Activated CD4-positive, alpha-beta T cell treated with anti-CD3 and anti-CD28 coated beads for 24 hours (primary cell): ENCODE results near the gene PSMG4.

Source experiments
- DNase-seq, 2 donors: peaks; one replicate each; pipeline ENCODE4 v3.0.0-alpha.2; 2020; ENCODE audit warnings: low read depth in 2 of 2

PSMG4 gene

GRCh38 chr6:3251462-3252314 is 7.1 kb upstream of the PSMG4 start:
- DNase-seq = peak; percentile 70 to 75

DNA sequence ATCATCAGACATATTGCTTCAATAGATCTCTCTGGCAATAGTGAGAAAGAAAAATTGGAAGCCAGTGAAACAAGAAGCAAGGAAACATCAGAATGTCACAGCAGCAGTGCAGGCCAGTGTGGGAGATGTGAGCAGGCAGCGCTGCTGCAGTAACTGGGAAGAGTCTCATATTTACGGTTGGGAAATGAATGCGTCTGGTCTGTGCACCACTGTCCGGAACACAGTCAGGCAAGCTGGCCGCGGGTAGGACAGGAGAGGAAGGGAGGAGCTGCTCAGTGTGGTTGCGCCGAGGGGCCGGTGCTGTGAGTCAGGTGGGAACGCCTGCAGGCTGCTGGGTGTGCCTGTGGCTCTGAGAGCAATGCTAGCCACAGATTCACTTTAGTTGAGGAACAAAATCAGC is 6.4 kb upstream of the PSMG4 start:
- DNase-seq = no peak

DNA sequence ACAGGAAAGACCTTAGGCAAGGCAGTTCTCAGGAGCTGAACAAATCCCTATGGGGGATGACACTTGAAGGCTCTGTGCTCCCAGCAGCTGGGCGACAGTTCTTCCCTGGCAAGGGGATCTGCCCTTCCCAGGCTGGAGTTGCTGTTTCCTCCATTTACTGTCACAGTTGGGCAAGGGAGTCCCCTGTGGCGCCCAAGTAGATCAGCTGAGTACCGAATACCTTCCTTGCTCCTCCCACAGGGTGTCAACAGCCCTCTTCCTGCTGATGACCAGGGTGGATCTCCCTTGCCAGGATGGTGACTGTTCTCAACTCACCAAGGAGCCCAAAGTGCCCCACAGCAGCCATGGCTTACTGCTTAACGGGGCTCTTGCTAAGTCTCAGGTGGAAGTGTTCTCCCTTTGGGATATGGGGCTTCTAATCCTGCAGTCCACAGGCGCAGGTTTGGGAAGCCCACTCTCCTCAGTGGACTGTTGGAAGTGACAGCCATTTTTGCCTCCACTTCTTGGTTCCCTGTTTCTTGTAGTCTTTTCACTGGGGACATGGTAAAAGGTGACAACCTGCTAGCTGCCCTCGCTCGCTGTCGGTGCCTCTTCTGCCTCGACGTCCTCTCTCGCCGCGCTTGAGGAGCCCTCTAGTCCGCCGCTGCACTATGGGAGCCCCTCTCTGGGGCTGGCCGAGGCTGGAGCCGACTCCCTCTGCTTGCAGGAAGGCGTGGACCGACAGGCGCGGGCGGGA is 5.7 kb upstream of the PSMG4 start:
- DNase-seq = no peak

- no peak for DNase-seq
Observed at GRCh38 chr6:3253597-3253961, 5.2 kb upstream of the PSMG4 start.

DNA sequence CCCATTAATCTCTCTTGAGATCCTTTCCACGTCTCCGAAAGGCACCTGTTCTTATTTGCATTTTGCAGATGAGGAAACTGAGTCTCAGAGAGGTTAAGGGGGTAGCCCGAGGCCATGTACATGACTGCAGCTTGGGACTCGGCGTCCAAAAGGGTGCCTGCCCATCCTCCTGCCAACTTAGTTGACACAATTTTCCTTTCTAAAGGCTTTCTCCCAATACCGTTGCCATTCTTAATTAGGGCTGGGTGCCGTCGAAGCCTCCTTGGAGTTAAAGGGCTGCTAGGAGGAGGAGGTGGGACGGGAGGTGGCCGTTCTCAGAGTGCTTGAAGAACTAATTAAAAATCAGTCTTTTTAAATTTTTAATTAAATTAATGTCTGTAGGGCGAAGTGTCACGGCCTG is 546 bp upstream of the PSMG4 start:
- DNase-seq = no peak

DNA sequence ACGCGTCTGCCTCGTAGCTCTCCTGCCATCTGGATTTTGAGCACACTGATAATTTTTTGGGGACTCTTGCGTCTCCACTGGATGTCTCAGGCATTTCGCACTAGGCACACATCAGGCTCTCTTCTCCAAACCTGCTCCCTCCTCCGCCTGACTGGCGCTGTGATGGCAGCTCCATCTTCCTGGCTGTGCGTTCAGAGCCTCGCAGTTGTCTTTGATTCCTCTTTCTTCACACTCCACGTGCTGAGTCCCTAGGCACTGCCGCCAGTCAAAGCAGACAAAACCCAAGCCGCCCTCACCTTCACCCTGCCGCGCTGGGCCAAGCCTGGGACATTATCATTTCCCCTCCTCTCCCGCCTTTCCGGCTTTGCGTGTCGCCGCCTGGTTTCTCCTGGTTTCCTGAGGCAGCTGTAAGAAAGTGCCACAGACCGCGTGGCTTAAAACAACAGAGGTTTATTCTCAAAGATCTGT is 778 bp downstream of the PSMG4 start:
- DNase-seq = no peak

- no peak for DNase-seq
Observed at GRCh38 chr6:3260296-3260695, 1.5 kb downstream of the PSMG4 start.

DNA sequence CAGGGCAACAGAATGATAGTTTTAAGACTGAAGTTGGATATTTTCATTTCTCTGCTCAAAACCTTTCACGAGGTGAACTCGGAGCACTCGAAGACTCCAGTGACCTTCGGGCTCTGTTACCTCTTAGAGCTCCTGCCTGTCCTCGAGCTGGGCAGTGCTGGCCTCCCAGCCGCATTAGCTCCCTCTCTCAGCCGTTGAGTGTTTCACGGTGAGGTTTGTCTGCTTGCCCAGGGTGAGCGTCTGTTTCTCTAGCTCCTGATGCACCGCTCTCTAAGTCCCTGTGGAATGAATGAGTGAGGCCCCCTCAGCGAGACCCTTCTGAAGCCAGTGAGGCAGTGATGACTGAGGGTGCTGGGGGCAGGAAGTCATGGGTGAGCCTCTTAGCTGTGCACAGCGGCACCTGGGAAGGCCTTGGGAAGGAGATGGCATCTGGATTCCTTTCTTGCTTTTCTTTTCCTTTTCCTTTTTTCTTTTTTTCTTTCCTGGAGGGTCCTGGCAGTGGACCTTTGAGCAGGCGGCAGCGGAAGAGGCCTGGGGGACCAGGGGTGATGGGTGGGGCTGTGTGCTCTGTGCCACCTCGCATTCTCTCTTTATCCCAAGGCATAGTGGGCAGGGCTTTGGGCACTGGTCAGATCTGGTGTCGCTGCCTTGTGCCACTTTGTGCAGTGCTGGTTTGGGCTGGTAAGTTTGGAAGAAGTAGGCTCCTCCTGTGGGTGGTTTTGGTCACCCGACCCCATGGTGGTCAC is 2.2 kb downstream of the PSMG4 start:
- no peak for DNase-seq

- DNase-seq = no peak
Observed at GRCh38 chr6:3261518-3261820, 2.7 kb downstream of the PSMG4 start.

DNA sequence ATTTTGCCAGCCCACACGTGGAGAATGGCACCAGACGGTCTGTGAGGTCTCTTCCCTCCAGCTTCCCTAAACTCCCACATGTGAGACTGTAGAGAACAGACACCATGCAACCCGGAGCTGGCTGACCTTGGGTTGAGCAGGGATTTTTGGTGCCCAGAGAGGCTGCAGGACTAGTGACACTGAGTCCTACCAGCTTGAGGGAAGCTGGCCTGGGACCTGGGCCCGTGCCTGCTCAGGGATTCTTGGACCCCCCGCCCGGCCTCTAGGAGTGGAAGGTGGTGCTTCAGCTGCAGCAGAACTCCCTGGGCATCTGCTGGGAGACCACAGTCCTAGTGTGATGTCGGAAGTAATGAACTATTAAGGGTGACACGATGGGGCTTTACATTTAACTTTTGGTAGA is 3.2 kb downstream of the PSMG4 start:
- DNase-seq = no peak

DNA sequence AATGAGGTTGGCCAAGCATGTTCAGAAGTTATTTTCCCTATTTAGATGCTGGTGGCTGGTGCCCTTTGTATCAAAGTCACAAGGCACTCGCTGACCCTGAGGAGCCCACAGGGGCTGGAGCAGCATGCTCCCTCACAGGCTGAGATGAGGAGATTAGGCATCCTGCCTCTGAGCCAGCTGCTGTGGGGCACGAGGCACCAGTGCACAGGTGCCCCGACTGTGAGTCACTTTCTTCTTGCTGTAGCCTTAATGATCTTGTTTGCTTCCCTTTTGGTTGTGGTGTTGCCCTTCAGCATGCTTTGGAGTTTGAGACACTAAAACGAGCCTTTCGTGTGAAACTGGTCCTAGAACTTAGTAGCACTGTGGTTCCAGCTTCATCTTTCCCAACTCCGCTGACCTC is 4.3 kb downstream of the PSMG4 start:
- no peak for DNase-seq

GRCh38 chr6:3264356-3264755 is 5.6 kb downstream of the PSMG4 start:
- no peak for DNase-seq

DNA sequence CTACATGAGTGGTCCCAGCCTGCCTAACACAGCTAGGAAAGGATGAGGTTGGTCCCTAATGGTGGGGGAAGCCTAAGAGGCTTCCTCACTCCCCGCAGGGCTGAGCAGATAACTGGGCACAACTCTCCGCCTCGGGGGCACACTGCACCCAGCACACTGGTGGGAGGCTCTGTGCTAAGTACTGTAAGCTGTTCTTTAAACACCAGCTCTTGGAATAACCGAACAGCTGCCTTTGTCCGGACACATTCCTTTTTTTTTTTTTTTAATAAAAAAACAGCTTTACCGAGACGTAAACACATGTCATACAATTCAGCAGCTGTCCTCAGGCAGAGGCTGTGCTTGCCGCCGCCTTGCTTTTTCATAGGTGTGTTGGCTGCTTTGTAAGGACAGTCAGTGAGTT is 6.9 kb downstream of the PSMG4 start:
- no peak for DNase-seq

DNA sequence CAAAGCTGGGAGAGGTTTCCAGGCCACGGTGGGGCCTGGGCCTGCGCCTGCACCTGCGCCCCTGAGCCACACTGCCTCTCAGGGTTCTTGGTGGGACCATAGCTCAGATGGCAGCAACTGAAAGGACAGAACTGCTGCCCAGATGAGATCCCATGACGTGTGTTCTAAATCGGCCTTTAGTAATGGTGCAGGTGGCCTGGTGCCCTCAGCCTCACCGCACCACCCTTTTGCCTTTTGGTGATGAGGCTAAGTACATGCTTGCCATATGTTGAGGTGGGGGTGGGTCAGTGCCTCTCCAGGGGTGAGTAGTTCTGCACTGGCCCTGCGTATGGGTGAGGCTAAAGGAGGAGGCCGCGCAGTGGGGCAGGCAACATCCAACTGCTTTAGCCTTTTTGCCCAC is 7.4 kb downstream of the PSMG4 start:
- DNase-seq = no peak

GRCh38 chr6:3267162-3267561 is 8.4 kb downstream of the PSMG4 start:
- DNase-seq = no peak

DNA sequence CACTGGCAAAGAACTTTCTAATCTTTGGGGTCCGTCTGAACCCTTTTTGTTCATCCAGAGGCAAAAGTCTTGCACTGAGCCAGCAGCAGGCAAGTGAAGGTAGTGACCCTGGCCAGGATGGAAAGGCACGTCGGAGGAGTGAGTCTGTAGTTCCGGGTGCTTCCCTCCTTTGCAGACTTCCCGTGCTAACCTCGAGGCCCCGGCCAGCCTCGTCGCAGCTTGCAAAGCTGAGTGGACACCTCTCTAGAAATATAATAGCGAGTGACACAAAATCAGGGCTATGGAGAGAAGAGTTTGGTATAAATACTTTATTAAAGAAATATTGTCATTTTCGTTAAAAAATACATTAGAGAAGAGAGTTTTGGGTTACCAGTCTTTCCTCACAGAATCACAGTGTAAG is 9.9 kb downstream of the PSMG4 start:
- no peak for DNase-seq

GRCh38 chr6:3269281-3269975 is 10.7 kb downstream of the PSMG4 start:
- no peak for DNase-seq

- no peak for DNase-seq
Observed at GRCh38 chr6:3270258-3270657, 11.5 kb downstream of the PSMG4 start.

DNA sequence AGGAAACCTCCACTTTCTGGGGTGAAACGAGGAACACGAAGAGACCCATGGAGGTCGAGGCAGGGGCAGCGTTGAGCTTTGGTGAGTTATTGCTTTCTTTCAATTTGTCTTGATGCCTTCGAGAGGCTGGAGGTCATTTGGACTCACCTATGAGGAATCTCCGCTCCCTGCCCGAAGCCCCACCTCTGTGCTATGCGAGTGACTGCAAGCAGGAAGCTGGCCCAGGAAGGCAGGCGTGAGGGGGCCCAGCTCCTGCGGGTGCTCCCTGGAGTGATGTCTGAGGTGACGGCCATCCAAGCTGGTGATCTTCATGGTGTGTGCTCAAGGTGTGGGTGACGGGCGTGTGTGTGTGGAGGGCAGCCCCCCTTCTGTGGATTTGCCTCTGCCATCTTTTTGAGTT is 13.0 kb downstream of the PSMG4 start:
- no peak for DNase-seq

GRCh38 chr6:3272911-3273547 is 14.3 kb downstream of the PSMG4 start:
- no peak for DNase-seq

- DNase-seq = no peak
Observed at GRCh38 chr6:3273707-3274521, 15.2 kb downstream of the PSMG4 start.
